ENCODE results near the gene VSX2. TPM values are rescaled to one million over a fixed set of nuclear protein-coding genes. Genes with fewer than 3 reads are reported as not detected.

Gene VSX2
- total and polyA plus RNA-seq, 2 donors (not counting 1 experiment from before 2014, with no cell fraction given), result not detected

GRCh38 chr14:74308695-74309094 is 69.4 kb downstream of the VSX2 start:
- no peak overlapping the region for H3K27ac Mint-ChIP-seq
- no peak overlapping the region for H2AFZ ChIP-seq (ENCODE audit: insufficient read depth, low read depth, low read length, poor library complexity, severe bottlenecking)
- 95% methylated on average over 5 of the region's 5 CpGs for WGBS (ENCODE audit: insufficient coverage)
- ChIA-PET CTCF (no interaction called here), POLR2A (no interaction called here)
- H3K27me3 Mint-ChIP-seq, result no peaks in the 10 kb centered on the region
- no peaks in the 10 kb centered on the region for H3K9me3 Mint-ChIP-seq (ENCODE audit: insufficient read depth)
- no peak overlapping the region for H3K4me3 Mint-ChIP-seq
- no peak overlapping the region for H3K4me3 ChIP-seq (ENCODE audit: control extremely low read depth in 1 of 5, extremely low read depth in 1 of 5, insufficient read depth in 1 of 5, low read depth in 2 of 5, low read length in 4 of 5)
- H3K4me2 ChIP-seq (replicated peaks; ENCODE audit: low read depth, low read length, poor library complexity, severe bottlenecking), result no peak overlapping the region
- no peak for TF ChIP-seq EZH2 (IDR thresholded peaks at IDR 0.05; ENCODE audit: borderline replicate concordance, insufficient read depth, low read depth, low read length, poor library complexity, severe bottlenecking)
- no peak for TF ChIP-seq CTCF (IDR thresholded peaks at IDR 0.05)
- ATAC-seq (ENCODE audit: low read depth) (no peak), DNase-seq (no peak)
- peaks cover 17% of the 10 kb centered on the region for H3K79me2 ChIP-seq (ENCODE audit: control insufficient read depth, insufficient read depth, low read length)
- peaks cover under 1% of the 10 kb centered on the region in 2 donors for H3K4me1 ChIP-seq (ENCODE audit: control insufficient read depth in 2 of 2, insufficient read depth in 2 of 2, low read length in 2 of 2)
- H3K27me3 ChIP-seq (replicated peaks in 1 of 4; ENCODE audit: control extremely low read depth in 1 of 4, control insufficient read depth in 3 of 4, insufficient read depth in 4 of 4, low read length in 3 of 4), result no peaks in the 10 kb centered on the region
- H3K9ac ChIP-seq (ENCODE audit: low read length), result no peak overlapping the region
- intact Hi-C loops (cut with micrococcal nuclease), result no loop called here
- H4K20me1 ChIP-seq (ENCODE audit: control insufficient read depth, insufficient read depth, low read length, poor library complexity, severe bottlenecking), result no peaks in the 10 kb centered on the region
- no peak overlapping the region for H3K27ac ChIP-seq (ENCODE audit: low read length in 2 of 2)
- peaks cover 1% of the 10 kb centered on the region for H3K4me1 Mint-ChIP-seq
- H3K36me3 ChIP-seq (replicated peaks in 1 of 2; ENCODE audit: control extremely low read depth in 1 of 2, control insufficient read depth in 1 of 2, extremely low read depth in 1 of 2, insufficient read depth in 2 of 2, low read length in 1 of 2), result no peaks in the 10 kb centered on the region
- H3K9me3 ChIP-seq (ENCODE audit: control extremely low read depth in 1 of 3, control insufficient read depth in 2 of 3, insufficient read depth in 1 of 3, low read length in 2 of 3), result no peaks in the 10 kb centered on the region

- no peak overlapping the region for H3K4me2 ChIP-seq (replicated peaks; ENCODE audit: low read depth, low read length, poor library complexity, severe bottlenecking)
- H3K9me3 ChIP-seq (ENCODE audit: control extremely low read depth in 1 of 3, control insufficient read depth in 2 of 3, insufficient read depth in 1 of 3, low read length in 2 of 3), result no peaks in the 10 kb centered on the region
- DNase-seq, result no peak
- H3K27ac ChIP-seq (ENCODE audit: low read length in 2 of 2), result no peak overlapping the region
- H4K20me1 ChIP-seq (ENCODE audit: control insufficient read depth, insufficient read depth, low read length, poor library complexity, severe bottlenecking), result no peaks in the 10 kb centered on the region
- POLR2A ChIA-PET, result no interaction called here
- ATAC-seq (ENCODE audit: low read depth), result no peak
- no peak overlapping the region for H3K9ac ChIP-seq (ENCODE audit: low read length)
- H3K4me1 ChIP-seq (ENCODE audit: control insufficient read depth in 2 of 2, insufficient read depth in 2 of 2, low read length in 2 of 2), result no peaks in the 10 kb centered on the region
- H2AFZ ChIP-seq (ENCODE audit: insufficient read depth, low read depth, low read length, poor library complexity, severe bottlenecking), result no peak overlapping the region
- Mint-ChIP-seq H3K4me1 (no peaks in the 10 kb centered on the region), H3K9me3 (ENCODE audit: insufficient read depth) (no peaks in the 10 kb centered on the region), H3K27ac (no peak overlapping the region), H3K4me3 (no peak overlapping the region), H3K27me3 (no peaks in the 10 kb centered on the region)
- intact Hi-C loops (cut with micrococcal nuclease), result no loop called here
- H3K4me3 ChIP-seq (ENCODE audit: control extremely low read depth in 1 of 5, extremely low read depth in 1 of 5, insufficient read depth in 1 of 5, low read depth in 2 of 5, low read length in 4 of 5), result no peak overlapping the region
- TF ChIP-seq CTCF (IDR thresholded peaks at IDR 0.05) (no peak), EZH2 (IDR thresholded peaks at IDR 0.05; ENCODE audit: borderline replicate concordance, insufficient read depth, low read depth, low read length, poor library complexity, severe bottlenecking) (no peak)
- CTCF ChIA-PET, result interaction anchor here (1.0 kb wide), 1 partner anchor 180 kb away, joined by 3 read pairs; no protein-coding TSS in a partner anchor
- no peaks in the 10 kb centered on the region for H3K36me3 ChIP-seq (replicated peaks in 1 of 2; ENCODE audit: control extremely low read depth in 1 of 2, control insufficient read depth in 1 of 2, extremely low read depth in 1 of 2, insufficient read depth in 2 of 2, low read length in 1 of 2)
- no peaks in the 10 kb centered on the region for H3K27me3 ChIP-seq (replicated peaks in 1 of 4; ENCODE audit: control extremely low read depth in 1 of 4, control insufficient read depth in 3 of 4, insufficient read depth in 4 of 4, low read length in 3 of 4)
- peaks cover 14% of the 10 kb centered on the region for H3K79me2 ChIP-seq (ENCODE audit: control insufficient read depth, insufficient read depth, low read length)
- 81% methylated on average over 4 of the region's 8 CpGs for WGBS (ENCODE audit: insufficient coverage)
These were observed 70.1 kb downstream of the VSX2 start for GRCh38 chr14:74309125-74310022.
